OCI-LY3 (cell line): ENCODE results near the gene KBTBD13.

Experiments used
- H2AFZ ChIP-seq: fragments of 200-600, 300-600 bp; shearing (Covaris generic); 2 replicates; pipeline ENCODE4 v1.6.0; 2014; ENCODE audit warnings: antibody characterized with exemption, low read depth, low read length
- H3K27ac ChIP-seq: fragments of 200-600, 300-600 bp; sonication (generic); 2 replicates; pipeline ENCODE4 v1.5.1; 2014; ENCODE audit warnings: mild to moderate bottlenecking, low read length, moderate library complexity, mixed read lengths
- H3K27me3 ChIP-seq: fragments of 200-600, 300-600 bp; sonication (generic); 2 replicates; pipeline ENCODE4 v1.6.1; 2014; ENCODE audit warnings: low read depth, low read length, mixed read lengths
- H3K36me3 ChIP-seq: fragments of 200-600, 300-600 bp; sonication (generic); replicated peaks from 2 replicates; pipeline ENCODE3; 2014; ENCODE audit warnings: low read depth, low read length, mixed read lengths
- H3K4me1 ChIP-seq: fragments of 300-600, 200-600 bp; sonication (generic); 2 replicates; pipeline ENCODE4 v1.6.1; 2014; ENCODE audit warnings: low read length, mixed read lengths
- H3K4me2 ChIP-seq: fragments of 200-600, 300-600 bp; sonication (generic); 2 replicates; pipeline ENCODE4 v1.6.1; 2014; ENCODE audit warnings: low read length, mixed read lengths
- H3K4me3 ChIP-seq: fragments of 300-600, 200-600 bp; sonication (generic); 2 replicates; pipeline ENCODE4 v1.5.1; 2014; ENCODE audit warnings: antibody characterized with exemption, mild to moderate bottlenecking, low read length, moderate library complexity
- H3K79me2 ChIP-seq: fragments of 300-600, 200-600 bp; shearing (Covaris generic); 2 replicates; pipeline ENCODE4 v1.6.1; 2014; ENCODE audit warnings: mild to moderate bottlenecking, low read length, mixed read lengths
- H3K9ac ChIP-seq: fragments of 300-600, 200-600 bp; shearing (Covaris generic); 2 replicates; pipeline ENCODE4 v1.6.0; 2014; ENCODE audit warnings: mild to moderate bottlenecking, low read length, moderate library complexity
- H3K9me3 ChIP-seq: fragments of 200-600, 300-600 bp; shearing (Covaris generic); 2 replicates; pipeline ENCODE4 v1.6.1; 2014; ENCODE audit warnings: low read length, mixed read lengths; ENCODE audit not compliant: insufficient read depth
- H4K20me1 ChIP-seq: fragments of 200-600, 300-600 bp; sonication (generic); 2 replicates; pipeline ENCODE4 v1.6.1; 2016; ENCODE audit warnings: low read length, mixed read lengths; ENCODE audit not compliant: insufficient read depth
- CTCF ChIP-seq: fragments of 200-600, 300-600 bp; sonication (generic); IDR thresholded peaks from 2 replicates; pipeline ENCODE4 v1.5.1; 2014; ENCODE audit warnings: antibody characterized with exemption, low read length, low read depth
- EZH2phosphoT487 ChIP-seq: fragments of 200-600 bp; shearing (Covaris generic); IDR thresholded peaks from 2 replicates; pipeline ENCODE4 v1.6.1; 2018; ENCODE audit warnings: antibody characterized with exemption, mixed run types, low read depth

Gene KBTBD13

GRCh38 chr15:65077291-65077980 lies 890 bp downstream of the KBTBD13 start:
- no peak overlapping the region for H2AFZ ChIP-seq
- no peak for TF ChIP-seq EZH2phosphoT487
- no peak for TF ChIP-seq CTCF
- peaks cover 17% of the 10 kb centered on the region for H3K27me3 ChIP-seq
- no peaks in the 10 kb centered on the region for H3K79me2 ChIP-seq
- no peak overlapping the region for H3K27ac ChIP-seq
- H3K36me3 ChIP-seq: no peaks in the 10 kb centered on the region
- H3K9me3 ChIP-seq: no peaks in the 10 kb centered on the region
- H4K20me1 ChIP-seq: no peaks in the 10 kb centered on the region
- H3K4me3 ChIP-seq: no peak overlapping the region
- H3K9ac ChIP-seq: no peak overlapping the region
- H3K4me2 ChIP-seq: no peak overlapping the region
- peaks cover 7% of the 10 kb centered on the region for H3K4me1 ChIP-seq

GRCh38 chr15:65077981-65078352 lies 1.4 kb downstream of the KBTBD13 start:
- no peak overlapping the region for H2AFZ ChIP-seq
- no peak overlapping the region for H3K4me2 ChIP-seq
- peaks cover 23% of the 10 kb centered on the region for H3K27me3 ChIP-seq
- no peak overlapping the region for H3K4me3 ChIP-seq
- no peaks in the 10 kb centered on the region for H3K36me3 ChIP-seq
- H3K9ac ChIP-seq: no peak overlapping the region
- H4K20me1 ChIP-seq: no peaks in the 10 kb centered on the region
- H3K9me3 ChIP-seq: no peaks in the 10 kb centered on the region
- no peak overlapping the region for H3K27ac ChIP-seq
- no peaks in the 10 kb centered on the region for H3K79me2 ChIP-seq
- TF ChIP-seq EZH2phosphoT487: no peak
- TF ChIP-seq CTCF: no peak
- H3K4me1 ChIP-seq: peaks cover 7% of the 10 kb centered on the region

- Histone ChIP-seq H3K4me3 (no peak overlapping the region), H3K9ac (no peak overlapping the region), H3K79me2 (no peaks in the 10 kb centered on the region), H2AFZ (no peak overlapping the region), H3K4me1 (peaks cover under 1% of the 10 kb centered on the region; the same call in 1 of the 2 replicates), H4K20me1 (no peaks in the 10 kb centered on the region), H3K27ac (no peak overlapping the region), H3K27me3 (peaks cover 39% of the 10 kb centered on the region), H3K36me3 (no peaks in the 10 kb centered on the region), H3K9me3 (no peaks in the 10 kb centered on the region), H3K4me2 (no peak overlapping the region)
- TF ChIP-seq CTCF (no peak), EZH2phosphoT487 (no peak)
Observed at GRCh38 chr15:65079580-65079979, 3.0 kb downstream of the KBTBD13 start.

- no peaks in the 10 kb centered on the region for H3K9me3 ChIP-seq
- H4K20me1 ChIP-seq: no peaks in the 10 kb centered on the region
- H3K4me2 ChIP-seq: no peak overlapping the region
- no peaks in the 10 kb centered on the region for H3K4me1 ChIP-seq
- H3K27me3 ChIP-seq: peaks cover 46% of the 10 kb centered on the region
- no peak overlapping the region for H3K27ac ChIP-seq
- no peak overlapping the region for H3K4me3 ChIP-seq
- no peak overlapping the region for H2AFZ ChIP-seq
- no peak overlapping the region for H3K9ac ChIP-seq
- TF ChIP-seq CTCF: no peak
- TF ChIP-seq EZH2phosphoT487: no peak
- no peaks in the 10 kb centered on the region for H3K36me3 ChIP-seq
- H3K79me2 ChIP-seq: no peaks in the 10 kb centered on the region
Observed at GRCh38 chr15:65081270-65081669, 4.7 kb downstream of the KBTBD13 start.
